HG03571 (cell line): ENCODE data around the gene TRIP12.
"Not testable (repeated sequence)": the region's sequence is repeated elsewhere in the genome, so short reads cannot be mapped to it uniquely, and the experiment has no call there.

Experiments
- ATAC-seq: cut with Tn5 transposase; IDR thresholded peaks from one replicate; pipeline ENCODE4 v1.9.1; 2021; ENCODE audit not compliant: unreplicated experiment

The TRIP12 gene

GRCh38 chr2:229921101-229921891, 513 bp downstream of the TRIP12 start:
- peak; percentile 22 for ATAC-seq

DNA sequence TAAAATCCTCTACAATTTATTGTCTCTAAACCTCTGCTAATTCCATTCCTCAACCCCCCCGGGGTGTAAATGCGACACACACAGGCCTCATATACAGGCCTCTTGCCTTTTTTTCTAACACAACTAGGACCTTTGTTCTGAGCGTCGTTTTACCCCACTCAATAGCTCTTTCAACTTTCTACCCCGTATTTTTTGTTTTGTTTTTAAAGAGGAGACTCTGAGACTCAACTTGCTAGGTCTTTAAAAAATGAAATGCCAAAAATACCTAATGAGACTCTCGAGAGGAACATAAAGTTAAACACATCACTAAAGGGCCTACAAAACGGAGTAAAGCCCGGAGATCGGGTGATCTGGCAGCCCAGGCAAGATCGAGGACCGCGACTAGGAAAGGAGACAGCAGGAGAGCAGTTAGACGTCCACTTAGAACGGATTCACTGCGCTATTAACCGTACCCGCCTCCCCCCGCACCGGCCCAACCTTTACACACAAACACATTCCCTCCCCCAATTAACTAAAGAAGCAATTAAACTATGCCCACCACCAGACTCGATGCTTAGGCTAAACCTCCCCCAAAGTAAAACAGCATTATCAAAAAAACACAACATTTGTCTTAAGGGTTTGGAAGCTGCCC, 1.7 kb downstream of the TRIP12 start:
- no peak for ATAC-seq

DNA sequence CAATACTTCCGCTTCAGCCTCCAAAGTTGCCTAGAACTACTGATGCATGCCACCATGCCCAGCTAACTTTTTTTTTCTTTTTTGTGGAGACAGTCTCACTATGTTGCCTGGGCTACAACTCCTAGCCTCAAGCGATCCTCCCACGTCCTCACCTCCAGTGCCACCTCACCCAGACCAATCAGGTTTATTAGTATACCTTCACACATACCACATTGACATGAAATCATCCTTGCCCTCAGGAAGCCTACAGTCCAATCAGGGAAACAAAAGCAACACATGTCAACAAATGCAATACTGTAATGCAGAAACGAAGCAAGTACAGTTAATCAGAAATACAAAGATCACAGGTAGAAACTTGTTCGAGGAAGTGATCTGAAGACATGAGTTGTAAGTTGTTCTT, 4.0 kb downstream of the TRIP12 start:
- ATAC-seq = no peak

DNA sequence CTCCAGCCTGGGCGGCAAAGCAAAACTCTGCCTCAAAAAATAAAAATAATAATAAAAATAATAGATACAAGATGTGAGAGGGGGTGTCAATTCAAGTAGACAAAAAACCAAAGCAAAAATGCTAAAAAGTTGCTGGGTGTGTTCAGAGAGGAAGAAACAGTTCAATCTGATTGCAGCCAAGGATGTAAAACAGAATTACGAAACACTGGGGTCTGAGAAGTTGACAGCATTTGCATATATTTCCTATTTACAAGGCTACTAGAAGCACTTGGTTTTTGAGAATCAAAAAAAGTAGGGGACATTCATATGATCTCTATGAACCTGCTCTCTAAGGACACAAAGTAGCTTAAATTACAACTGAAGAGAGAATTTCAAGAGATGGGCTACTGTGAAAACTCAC, 7.6 kb downstream of the TRIP12 start:
- no peak for ATAC-seq

DNA sequence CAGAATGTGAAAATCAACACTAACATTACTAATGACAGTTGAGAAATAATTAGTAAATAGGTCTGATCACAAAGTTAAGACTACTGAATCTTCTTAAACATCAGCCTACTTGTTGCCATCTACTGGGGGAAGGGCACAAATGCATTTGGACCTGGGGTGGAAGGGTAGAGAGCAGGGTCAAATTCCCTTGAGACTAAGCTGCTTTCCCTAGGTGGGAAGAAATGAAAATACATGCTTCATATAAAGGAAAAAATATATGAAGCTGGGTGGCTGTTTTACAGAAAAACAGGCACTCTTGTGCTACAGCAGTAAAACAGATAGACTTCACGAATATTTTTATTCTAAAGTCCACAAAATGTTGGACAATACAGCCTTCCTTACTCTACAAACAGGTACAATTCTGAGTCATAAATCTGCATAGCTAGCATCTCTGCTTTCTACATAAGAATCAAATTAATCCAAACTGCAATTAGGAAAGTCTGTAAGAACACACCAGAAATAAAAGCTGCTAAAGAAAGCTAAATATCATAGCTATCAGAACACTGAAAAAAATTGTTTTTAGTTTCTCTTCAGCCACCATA, 10.9 kb downstream of the TRIP12 start:
- ATAC-seq = no peak

- no peak for ATAC-seq
Measured at GRCh38 chr2:229910147-229910831, 11.5 kb downstream of the TRIP12 start.

GRCh38 chr2:229909090-229909489, 12.7 kb downstream of the TRIP12 start:
- no peak for ATAC-seq

- no peak for ATAC-seq
Measured at GRCh38 chr2:229905601-229906000, 16.2 kb downstream of the TRIP12 start.

DNA sequence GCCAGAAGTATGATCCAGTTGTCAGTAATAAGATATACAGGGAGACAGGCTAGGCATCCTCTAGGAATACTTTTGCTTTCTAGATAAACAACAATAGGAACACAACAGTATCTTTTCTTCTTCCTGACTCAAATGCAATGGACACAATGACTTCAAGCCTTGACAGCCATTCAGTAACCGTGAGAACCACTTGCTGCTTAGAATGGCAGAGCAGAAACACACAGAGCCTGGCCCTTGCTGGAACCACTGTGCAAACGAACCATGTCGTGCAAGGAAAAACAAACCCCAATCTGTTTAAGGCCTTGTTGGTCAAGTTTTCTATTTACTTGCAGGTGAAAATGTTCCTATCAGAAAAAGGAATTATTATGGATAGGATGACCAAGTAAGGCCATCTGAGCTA, 18.8 kb downstream of the TRIP12 start:
- ATAC-seq = no peak

DNA sequence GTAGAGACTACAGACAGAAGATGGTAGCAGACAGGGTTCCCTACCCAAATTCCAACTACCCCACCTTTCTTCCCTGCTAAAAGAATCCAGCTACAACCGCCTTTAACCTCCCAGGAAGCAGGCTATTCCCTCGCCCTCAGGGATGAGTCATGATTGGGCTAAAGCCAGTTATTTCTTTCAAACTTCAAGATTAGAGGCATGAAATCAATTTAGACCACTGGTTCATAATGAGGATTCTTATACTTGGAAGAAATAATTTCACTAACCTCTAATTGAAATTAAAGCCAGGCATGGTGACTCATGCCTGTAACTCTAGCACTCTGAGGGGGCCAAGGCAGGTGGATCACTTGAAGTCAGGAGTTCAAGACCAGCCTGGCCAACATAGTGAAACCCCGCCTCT, 20.0 kb downstream of the TRIP12 start:
- no peak for ATAC-seq

GRCh38 chr2:229900514-229900913, 21.3 kb downstream of the TRIP12 start:
- ATAC-seq = not testable (repeated sequence)

- no peak for ATAC-seq
Measured at GRCh38 chr2:229900012-229900411, 21.8 kb downstream of the TRIP12 start.

GRCh38 chr2:229899604-229900003, 22.2 kb downstream of the TRIP12 start:
- no peak for ATAC-seq

DNA sequence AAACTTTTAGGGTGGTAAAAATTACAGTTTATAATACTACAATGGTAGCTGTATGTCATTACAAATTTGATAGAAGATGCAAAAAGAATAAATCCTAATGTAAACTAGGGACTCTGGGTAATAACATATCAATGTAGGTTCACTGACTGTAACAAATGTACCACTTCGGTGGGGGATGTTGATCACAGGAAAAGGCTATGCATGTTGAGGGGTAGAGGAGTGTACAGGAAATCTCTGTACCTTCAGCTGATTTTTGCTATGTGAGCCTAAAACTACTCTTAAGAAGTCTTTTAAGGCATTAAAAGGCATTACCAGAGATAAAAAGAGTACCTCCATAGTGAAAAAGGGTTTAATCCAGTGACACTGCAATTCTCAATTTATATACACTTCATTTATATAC, 25.0 kb downstream of the TRIP12 start:
- ATAC-seq = no peak

- no peak for ATAC-seq
Measured at GRCh38 chr2:229889023-229889422, 32.8 kb downstream of the TRIP12 start.

GRCh38 chr2:229888031-229888430, 33.8 kb downstream of the TRIP12 start:
- ATAC-seq = no peak

GRCh38 chr2:229887441-229887840, 34.4 kb downstream of the TRIP12 start:
- ATAC-seq = no peak

DNA sequence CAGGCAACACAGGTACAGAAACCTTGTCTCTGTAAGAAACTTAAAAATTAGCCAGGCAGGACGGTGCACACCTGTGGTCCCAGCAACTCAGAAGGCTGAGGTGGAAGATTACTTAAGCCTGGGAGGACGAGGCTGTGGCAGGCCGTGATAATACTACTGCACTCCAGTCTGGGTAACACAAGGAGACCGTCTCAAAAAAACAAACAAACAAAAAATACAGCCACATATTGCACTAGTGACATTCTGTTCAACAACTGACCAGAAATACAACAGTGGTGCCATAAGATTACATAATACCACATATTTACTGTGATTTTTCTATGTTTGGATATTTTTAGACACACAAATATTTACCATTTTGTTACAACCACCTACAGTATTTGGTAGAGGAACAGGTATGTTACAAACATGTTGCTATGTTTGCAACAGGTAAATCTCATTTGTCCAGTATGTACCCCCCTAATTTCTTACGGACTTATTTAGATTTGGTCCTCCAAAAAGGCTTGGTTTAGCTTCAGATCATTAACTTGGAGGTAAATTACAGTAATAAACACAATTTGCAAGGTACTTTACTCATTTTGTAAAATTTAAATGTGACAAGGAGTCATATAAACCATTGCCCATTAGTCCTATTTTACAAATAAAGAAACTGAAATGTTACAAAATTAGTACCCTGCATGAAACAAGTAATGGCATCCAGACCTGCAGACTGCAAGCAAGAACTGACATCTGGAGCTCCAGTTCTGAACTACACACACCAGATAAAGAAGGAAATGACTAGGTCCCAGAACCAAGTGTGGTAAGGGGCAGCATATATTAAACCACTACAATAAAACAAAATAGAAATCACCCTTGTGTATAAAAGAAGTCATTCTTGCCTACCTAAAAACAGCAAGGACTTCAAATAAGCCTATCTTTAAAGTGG, 36.8 kb downstream of the TRIP12 start:
- no peak for ATAC-seq

DNA sequence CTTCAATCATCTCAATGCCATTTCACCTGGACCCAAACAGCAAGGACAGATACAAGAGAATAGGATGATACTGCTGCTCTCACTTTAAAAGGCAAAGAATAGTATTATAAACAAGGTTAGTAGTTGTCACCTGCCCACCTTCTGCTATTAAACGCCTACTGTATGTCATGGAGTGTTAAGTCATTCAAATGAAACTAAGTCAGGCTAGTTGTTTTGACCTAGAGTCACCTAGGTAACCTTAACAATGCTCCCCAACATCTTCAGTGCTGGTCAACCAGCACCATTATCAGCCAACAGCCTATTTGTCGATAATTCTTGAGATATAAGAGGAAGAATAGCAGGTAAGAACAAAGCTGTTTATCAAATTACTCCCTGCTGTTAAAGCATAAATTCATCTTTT, 39.2 kb downstream of the TRIP12 start:
- ATAC-seq = no peak

DNA sequence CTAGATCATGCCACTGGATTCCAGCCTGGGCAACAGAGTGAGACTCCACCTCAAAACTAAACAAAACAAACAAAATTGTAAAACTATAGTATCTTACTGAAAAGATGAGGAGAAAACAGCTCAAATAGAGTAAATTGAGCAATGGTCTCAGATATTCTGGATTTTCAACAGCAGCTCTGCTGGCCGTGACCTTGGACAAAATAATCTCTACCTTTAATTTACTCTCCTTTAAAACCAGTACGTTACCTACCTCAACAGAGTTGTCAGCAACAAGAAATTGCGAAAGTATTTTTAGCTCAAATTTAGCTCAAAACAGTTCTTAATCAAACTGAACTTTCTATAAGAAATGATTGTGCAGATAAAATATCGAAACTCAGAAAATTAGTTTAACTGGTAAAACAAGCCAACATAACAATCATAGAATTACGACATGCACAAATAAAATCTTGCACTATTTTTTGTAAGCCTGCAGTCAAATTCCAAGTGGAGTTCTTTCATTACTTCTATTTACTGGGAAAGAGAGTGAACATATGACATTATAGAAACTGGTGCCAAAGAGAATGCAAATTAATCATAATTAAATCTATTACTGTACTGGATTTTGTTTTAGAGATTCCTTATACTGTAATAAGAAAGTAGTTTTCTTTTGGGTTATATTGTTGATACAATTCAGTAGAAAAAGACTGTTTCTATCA, 40.8 kb downstream of the TRIP12 start:
- ATAC-seq = no peak
